GM12874 (cell line): ENCODE measurements around the gene ADD2.

ENCODE experiments used
- TF ChIP-seq, protein P1 (sequence below): IDR thresholded peaks from 2 replicates; pipeline ENCODE4 v1.5.1; 2011; ENCODE audit warnings: low read depth, mild to moderate bottlenecking, control low read depth, low read length, moderate library complexity; ENCODE audit not compliant: insufficient read depth

Gene ADD2

DNA sequence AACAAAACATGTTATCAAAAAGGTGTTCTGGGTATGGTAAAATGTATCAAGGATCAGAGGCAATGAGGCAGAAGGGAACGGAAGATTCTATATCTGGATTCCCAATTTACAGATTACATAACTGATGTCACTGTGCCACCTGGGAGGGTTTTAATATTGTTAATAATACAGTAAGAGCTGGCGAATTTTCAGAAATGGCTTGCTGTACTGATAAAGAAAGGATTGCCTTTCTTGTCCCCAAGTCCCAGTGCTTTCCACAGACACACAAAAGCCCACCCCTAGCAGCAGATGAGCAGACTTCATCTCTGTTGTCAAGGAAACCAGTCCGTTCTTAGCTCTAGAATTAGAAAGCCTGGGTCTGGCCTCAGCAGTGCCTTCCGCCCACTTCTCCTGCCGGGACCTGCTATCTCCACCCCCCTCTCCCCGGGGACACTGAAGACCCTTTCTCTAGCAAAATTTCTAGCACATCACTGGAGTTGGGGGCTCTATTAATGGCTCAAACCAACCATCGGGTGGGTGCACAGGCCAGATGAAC lies 34.3 kb downstream of the ADD2 start:
- TF ChIP-seq, protein P1, sequence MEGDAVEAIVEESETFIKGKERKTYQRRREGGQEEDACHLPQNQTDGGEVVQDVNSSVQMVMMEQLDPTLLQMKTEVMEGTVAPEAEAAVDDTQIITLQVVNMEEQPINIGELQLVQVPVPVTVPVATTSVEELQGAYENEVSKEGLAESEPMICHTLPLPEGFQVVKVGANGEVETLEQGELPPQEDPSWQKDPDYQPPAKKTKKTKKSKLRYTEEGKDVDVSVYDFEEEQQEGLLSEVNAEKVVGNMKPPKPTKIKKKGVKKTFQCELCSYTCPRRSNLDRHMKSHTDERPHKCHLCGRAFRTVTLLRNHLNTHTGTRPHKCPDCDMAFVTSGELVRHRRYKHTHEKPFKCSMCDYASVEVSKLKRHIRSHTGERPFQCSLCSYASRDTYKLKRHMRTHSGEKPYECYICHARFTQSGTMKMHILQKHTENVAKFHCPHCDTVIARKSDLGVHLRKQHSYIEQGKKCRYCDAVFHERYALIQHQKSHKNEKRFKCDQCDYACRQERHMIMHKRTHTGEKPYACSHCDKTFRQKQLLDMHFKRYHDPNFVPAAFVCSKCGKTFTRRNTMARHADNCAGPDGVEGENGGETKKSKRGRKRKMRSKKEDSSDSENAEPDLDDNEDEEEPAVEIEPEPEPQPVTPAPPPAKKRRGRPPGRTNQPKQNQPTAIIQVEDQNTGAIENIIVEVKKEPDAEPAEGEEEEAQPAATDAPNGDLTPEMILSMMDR: no peak

DNA sequence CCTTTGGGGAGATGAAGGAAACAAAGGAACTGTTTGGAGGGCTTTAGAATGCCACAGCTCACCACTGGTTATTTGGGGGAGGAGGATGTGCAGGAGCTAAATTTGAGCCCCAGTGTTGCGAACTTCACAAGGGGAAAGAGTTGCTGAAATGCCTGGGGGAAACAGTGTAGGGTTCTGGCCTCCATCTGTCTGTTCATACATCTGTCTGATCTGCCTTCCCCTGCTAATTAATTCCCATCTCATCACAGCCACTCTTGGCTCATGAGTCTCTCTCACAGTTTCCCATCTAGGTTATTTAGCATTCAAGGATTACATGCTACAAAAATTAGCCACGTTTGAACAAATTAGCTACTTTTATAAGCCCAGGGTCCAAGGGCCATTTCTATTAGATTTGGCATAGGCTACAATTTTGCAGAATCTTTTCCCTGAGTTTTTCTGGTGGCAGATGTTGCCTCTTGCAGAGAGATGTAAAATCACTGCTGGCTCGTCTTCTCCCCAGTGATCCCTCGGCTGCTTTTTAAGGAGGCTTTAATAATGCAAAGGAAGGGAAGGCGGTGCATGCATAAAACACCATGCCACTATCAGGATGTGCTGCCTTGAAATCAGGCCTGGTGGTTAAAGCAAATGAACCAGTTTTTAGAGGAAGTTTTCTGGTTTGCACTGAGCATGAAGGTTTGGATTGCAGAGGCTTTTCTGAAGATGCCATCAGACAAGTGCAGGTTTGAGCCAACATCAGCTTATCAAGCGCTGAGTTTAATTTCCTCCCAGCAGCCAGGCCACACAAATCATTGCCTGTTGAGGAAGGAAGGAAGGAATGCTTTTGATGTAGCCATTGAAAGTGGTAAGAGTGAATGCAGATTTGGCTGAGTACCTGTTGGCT lies 35.0 kb downstream of the ADD2 start:
- TF ChIP-seq, protein P1: no peak

DNA sequence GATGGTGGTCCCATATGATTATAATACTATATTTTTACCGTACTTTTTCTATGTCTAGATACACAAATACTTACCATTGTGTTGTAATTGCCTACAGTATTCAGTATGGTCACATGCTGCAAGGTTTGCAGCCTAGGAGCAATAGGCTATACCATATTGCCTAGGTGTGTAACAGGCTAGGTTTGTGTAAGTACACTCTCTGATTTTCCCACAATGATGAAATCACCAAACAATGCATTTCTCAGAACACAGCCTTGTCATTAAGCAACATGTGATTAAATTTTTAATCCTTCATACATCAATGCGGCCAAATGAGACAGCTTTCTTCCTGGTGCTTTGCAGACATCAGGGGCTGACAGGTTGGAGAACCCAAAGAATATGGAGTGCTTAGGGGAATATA lies 37.3 kb downstream of the ADD2 start:
- TF ChIP-seq, protein P1: no peak

- TF ChIP-seq, protein P1: no peak
Observed at GRCh38 chr2:70729647-70730046, 38.4 kb downstream of the ADD2 start.

DNA sequence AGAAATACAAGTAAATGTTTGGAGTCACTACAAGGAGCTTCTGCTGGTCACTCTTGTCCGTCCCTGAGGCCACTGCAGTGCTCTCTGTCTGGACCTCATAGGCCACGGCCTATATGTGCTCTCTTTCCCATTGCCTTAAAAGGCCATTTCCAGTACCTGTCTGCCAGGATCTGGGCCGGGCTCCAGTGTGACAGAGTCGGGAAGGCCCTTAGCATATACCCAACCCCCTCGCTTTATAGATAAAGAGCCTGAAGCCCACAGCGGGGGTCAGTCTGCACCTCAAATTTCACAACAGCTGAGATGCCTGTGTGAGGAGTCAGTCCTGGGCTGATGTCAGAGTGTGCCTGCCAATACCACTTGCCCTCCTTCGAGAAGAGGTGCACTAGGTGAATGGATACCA lies 39.9 kb downstream of the ADD2 start:
- TF ChIP-seq, protein P1: no peak

DNA sequence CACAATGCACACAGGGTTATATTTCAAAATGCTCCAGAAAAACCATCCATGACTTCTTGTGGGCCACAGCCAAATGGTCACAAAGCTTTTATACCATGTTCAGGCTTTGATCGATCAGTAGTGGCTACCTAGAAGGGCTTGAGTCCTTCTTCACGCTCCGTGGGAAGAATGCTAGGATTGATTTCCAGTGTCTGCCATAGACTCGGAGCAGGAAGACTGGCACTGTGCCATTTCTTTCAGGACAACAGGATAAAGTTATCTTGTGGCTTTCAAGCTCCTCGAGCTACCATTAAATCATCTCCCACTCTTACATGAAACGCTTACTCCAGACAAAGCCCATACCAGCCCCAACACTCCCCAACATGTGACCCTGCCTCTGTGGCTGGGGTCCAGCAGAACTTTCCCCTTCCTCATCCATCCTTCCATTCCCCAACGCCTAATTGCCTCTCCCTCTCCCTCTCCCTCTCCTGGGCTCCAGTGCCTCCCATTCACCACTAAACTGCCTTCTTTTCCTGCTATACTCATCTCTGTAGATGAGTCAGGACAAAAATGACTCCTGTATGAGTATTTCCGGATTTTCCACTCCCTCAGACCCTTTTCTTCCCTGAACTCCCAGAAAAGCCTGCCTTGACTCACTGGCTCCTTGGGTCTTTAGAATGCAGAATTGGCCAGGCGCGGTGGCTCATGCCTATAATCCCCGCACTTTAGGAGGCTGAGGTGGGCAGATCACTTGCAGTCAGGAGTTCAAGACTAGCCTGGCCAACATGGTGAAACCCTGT lies 40.9 kb downstream of the ADD2 start:
- TF ChIP-seq, protein P1: no peak

DNA sequence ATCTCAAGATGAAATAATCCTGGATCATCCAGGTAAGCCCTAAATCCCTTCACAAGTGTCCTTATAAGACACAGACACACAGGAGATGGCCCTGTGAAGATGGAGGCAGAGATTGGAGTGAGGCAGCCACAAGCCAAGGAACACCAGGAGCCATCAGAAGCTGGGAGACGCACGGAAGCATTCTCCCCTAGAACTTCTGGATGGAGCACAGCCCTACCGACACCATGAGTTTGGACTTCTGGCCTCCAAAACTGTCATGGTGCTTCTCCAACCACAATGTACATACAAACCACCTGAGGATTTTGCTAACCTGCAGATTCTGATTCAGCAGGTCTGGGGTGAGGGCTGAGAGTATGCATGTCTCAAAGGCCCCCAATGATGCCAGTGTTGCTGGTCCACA lies 42.5 kb downstream of the ADD2 start:
- TF ChIP-seq, protein P1: no peak
